ENCODE measurements around the gene SHROOM3.

DNA sequence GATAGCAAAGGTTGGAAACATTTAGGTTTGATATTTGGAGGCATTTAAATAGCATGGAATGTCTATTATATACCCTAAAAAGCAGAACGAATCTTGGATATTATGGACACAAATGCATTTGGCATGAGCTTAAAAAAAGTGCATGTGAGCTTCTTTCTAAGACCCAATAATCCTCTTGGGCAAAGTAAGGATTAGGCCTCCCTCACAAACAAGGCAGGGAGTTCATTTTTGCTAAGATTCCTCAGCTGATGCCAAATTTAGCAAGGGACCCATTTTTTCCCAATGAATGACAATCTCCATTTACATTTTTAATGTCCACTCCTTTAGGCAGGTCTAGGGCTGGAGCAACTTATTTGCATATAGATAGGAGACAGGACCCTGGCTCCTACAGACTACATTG is 263.1 kb downstream of the SHROOM3 start:
- no peak for TF ChIP-seq POLR2A (IDR thresholded peaks at IDR 0.05)
- TF ChIP-seq, protein P1, sequence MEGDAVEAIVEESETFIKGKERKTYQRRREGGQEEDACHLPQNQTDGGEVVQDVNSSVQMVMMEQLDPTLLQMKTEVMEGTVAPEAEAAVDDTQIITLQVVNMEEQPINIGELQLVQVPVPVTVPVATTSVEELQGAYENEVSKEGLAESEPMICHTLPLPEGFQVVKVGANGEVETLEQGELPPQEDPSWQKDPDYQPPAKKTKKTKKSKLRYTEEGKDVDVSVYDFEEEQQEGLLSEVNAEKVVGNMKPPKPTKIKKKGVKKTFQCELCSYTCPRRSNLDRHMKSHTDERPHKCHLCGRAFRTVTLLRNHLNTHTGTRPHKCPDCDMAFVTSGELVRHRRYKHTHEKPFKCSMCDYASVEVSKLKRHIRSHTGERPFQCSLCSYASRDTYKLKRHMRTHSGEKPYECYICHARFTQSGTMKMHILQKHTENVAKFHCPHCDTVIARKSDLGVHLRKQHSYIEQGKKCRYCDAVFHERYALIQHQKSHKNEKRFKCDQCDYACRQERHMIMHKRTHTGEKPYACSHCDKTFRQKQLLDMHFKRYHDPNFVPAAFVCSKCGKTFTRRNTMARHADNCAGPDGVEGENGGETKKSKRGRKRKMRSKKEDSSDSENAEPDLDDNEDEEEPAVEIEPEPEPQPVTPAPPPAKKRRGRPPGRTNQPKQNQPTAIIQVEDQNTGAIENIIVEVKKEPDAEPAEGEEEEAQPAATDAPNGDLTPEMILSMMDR (IDR thresholded peaks at IDR 0.05) = no peak
